MM.1S (cell line): ENCODE results near the gene MACROD2.

ENCODE experiments used
- CTCF ChIP-seq: fragments of 300-600 bp; sonication (generic); IDR thresholded peaks from 2 replicates; pipeline ENCODE4 v1.5.1; 2016; ENCODE audit warnings: antibody characterized with exemption, low read length, mixed read lengths
- EZH2 ChIP-seq: fragments of 300-600 bp; sonication (generic); optimal IDR thresholded peaks from 2 replicates; pipeline ENCODE3; 2017; ENCODE audit warnings: low read depth, mild to moderate bottlenecking, antibody characterized with exemption, low read length, mixed read lengths
- EZH2phosphoT487 ChIP-seq: fragments of 300-600 bp; sonication (generic); IDR thresholded peaks from 2 replicates; pipeline ENCODE4 v1.6.1; 2018; ENCODE audit warnings: antibody characterized with exemption, low read length

- no peak for TF ChIP-seq CTCF
- no peak for TF ChIP-seq EZH2phosphoT487
- no peak for TF ChIP-seq EZH2
Observed at GRCh38 chr20:15494851-15495250, 1499.5 kb downstream of the MACROD2 start.
